Stimulated activated CD8-positive, alpha-beta memory T cell treated with anti-CD3 and anti-CD28 coated beads, Interleukin-12 subunit alpha, Interleukin-12 subunit beta, amount 100 ng/mL, for 24 hours (primary cell): Measurements from ENCODE around the gene PHIP.
"Not testable (repeated sequence)": the region's sequence is repeated elsewhere in the genome, so short reads cannot be mapped to it uniquely, and the experiment has no call there.

Experiments
- DNase-seq: peaks from one replicate; pipeline ENCODE4 v3.0.0-alpha.2; 2020; ENCODE audit errors: extremely low read depth

Gene PHIP

GRCh38 chr6:78921168-78921567 lies 156.9 kb downstream of the PHIP start:
- DNase-seq = not testable (repeated sequence)

GRCh38 chr6:78917788-78918187 lies 160.3 kb downstream of the PHIP start:
- DNase-seq = no peak

GRCh38 chr6:78916411-78916810 lies 161.6 kb downstream of the PHIP start:
- no peak for DNase-seq

GRCh38 chr6:78911218-78911940 lies 166.7 kb downstream of the PHIP start:
- DNase-seq = no peak

- DNase-seq = no peak
These were observed 167.4 kb downstream of the PHIP start for GRCh38 chr6:78910591-78911171.

GRCh38 chr6:78910010-78910409 lies 168.0 kb downstream of the PHIP start:
- DNase-seq = no peak

- DNase-seq = no peak
These were observed 168.7 kb downstream of the PHIP start for GRCh38 chr6:78909391-78909790.

- no peak for DNase-seq
These were observed 169.4 kb downstream of the PHIP start for GRCh38 chr6:78908621-78909020.

- DNase-seq = no peak
These were observed 181.8 kb downstream of the PHIP start for GRCh38 chr6:78896227-78896626.

- DNase-seq = not testable (repeated sequence)
These were observed 188.2 kb downstream of the PHIP start for GRCh38 chr6:78889901-78890300.
